K562 (cell line): Measurements from ENCODE around the gene TAF12. TPM values are rescaled to one million over a fixed set of nuclear protein-coding genes. Genes with fewer than 3 reads are reported as not detected.

Source experiments
- COPS2 ChIP-seq: fragments of 450-650 bp; conservative IDR thresholded peaks from 2 replicates; pipeline ENCODE4 v1.6.1; 2016; ENCODE audit warnings: mild to moderate bottlenecking, moderate library complexity
- EGR1 ChIP-seq: fragments of 450-650 bp; conservative IDR thresholded peaks from 2 replicates; pipeline ENCODE4 v1.6.1; 2017; ENCODE audit warnings: mild to moderate bottlenecking
- EZH2 ChIP-seq: IDR thresholded peaks from 2 replicates; pipeline ENCODE4 v1.6.1; 2012; ENCODE audit warnings: low read depth, mild to moderate bottlenecking, inconsistent platforms, low read length, borderline replicate concordance
- FIP1L1 ChIP-seq: fragments of 200-400 bp; formaldehyde crosslinking; IDR thresholded peaks from 2 replicates; pipeline ENCODE4 v1.6.1; 2018; ENCODE audit warnings: mild to moderate bottlenecking, low read depth, low read length; ENCODE audit not compliant: poor library complexity, severe bottlenecking
- GATA2 ChIP-seq: sonication (generic); formaldehyde crosslinking; IDR thresholded peaks from 2 replicates; pipeline ENCODE4 v1.4.0; 2020; ENCODE audit warnings: mild to moderate bottlenecking, missing genetic modification reagents
- JUN ChIP-seq, 2 experiments: sonication (generic) in 1 of 2; formaldehyde crosslinking in 1 of 2; IDR thresholded peaks; 2 replicates each; pipeline versions ENCODE4 v1.6.1 to v1.8.0; 2012 to 2022; ENCODE audit warnings: borderline replicate concordance in 2 of 2, mild to moderate bottlenecking in 2 of 2, improper control_type of control experiment in 1 of 2, low read depth in 1 of 2, low read length in 1 of 2, missing genetic modification reagents in 1 of 2
- KLF6 ChIP-seq: fragments of 250-450 bp; sonication (Bioruptor Pico); IDR thresholded peaks from 2 replicates; pipeline ENCODE4 v1.4.0; 2020; ENCODE audit warnings: mild to moderate bottlenecking, moderate library complexity, borderline replicate concordance
- MTF1 ChIP-seq: fragments of 250-450 bp; sonication (Bioruptor Pico); IDR thresholded peaks from 2 replicates; pipeline ENCODE4 v1.9.0; 2021; ENCODE audit warnings: moderate library complexity, mild to moderate bottlenecking, inconsistent platforms, borderline replicate concordance
- NCOA6 ChIP-seq: fragments of 450-650 bp; IDR thresholded peaks from 2 replicates; pipeline ENCODE4 v1.6.1; 2017; ENCODE audit warnings: mild to moderate bottlenecking
- POLR3G ChIP-seq: IDR thresholded peaks from 2 replicates; pipeline ENCODE4 v1.6.1; 2011; ENCODE audit not compliant: insufficient read length, insufficient replicate concordance; ENCODE audit errors: extremely low read depth
- SIRT6 ChIP-seq: IDR thresholded peaks from one replicate; pipeline ENCODE4 v1.6.1; 2012; ENCODE audit warnings: low read depth, mild to moderate bottlenecking, control low read depth, inconsistent platforms, low read length, moderate library complexity
- SRF ChIP-seq, 2 experiments: fragments of 250-450, 450-650 bp in 1 of 2; sonication (Bioruptor Pico) in 1 of 2; sonication (generic) in 1 of 2; formaldehyde crosslinking; IDR thresholded peaks; 2 replicates each; pipeline versions ENCODE4 v1.5.0 to v1.5.1; 2020 to 2022; ENCODE audit warnings: mild to moderate bottlenecking in 1 of 2, missing genetic modification reagents in 1 of 2
- WHSC1 ChIP-seq: IDR thresholded peaks from one replicate; pipeline ENCODE4 v1.6.1; 2012; ENCODE audit warnings: low read length, control low read depth, inconsistent platforms
- ZC3H4 ChIP-seq: sonication (generic); formaldehyde crosslinking; IDR thresholded peaks from 2 replicates; pipeline ENCODE4 v1.9.0; 2021; ENCODE audit warnings: missing genetic modification reagents, borderline replicate concordance
- ZNF165 ChIP-seq: fragments of 250-450 bp; sonication (Bioruptor Pico); IDR thresholded peaks from 2 replicates; pipeline ENCODE4 v1.4.0; 2020; ENCODE audit warnings: borderline replicate concordance
- ZNF224 ChIP-seq: sonication (generic); formaldehyde crosslinking; IDR thresholded peaks from 2 replicates; pipeline ENCODE4 v1.8.0; 2022; ENCODE audit warnings: mild to moderate bottlenecking, missing genetic modification reagents
- ZNF23 ChIP-seq: fragments of 250-450 bp; sonication (Bioruptor Pico); IDR thresholded peaks from 2 replicates; pipeline ENCODE4 v1.4.0; 2020; ENCODE audit warnings: mild to moderate bottlenecking
- ZNF436 ChIP-seq: fragments of 250-450, 450-650 bp; sonication (Bioruptor Pico); formaldehyde crosslinking; IDR thresholded peaks from 2 replicates; pipeline ENCODE4 v1.7.0; 2020; ENCODE audit warnings: mild to moderate bottlenecking
- polyA plus RNA-seq, 8 experiments: library from polyadenylated mRNA; depleted of rRNA in 4 of 8; stranded (reverse) in 5 of 8; unstranded in 3 of 8; fragments of >200 nt; fragmentation: Nextera tagmentation in 2 of 8; fragmentation: Illumina TruSeq in 1 of 8; extraction: Ambion mirVana in 2 of 8; extraction: Trizol in 1 of 8; gene quantifications; 2 replicates each; pipeline versions ENCODE4 v1.2.1 to v1.2.3, GENCODE V29; 2011 to 2014; ENCODE audit warnings: inconsistent platforms in 1 of 8, missing spikeins in 1 of 8
- total RNA-seq, 7 experiments: library from RNA; depleted of rRNA in 6 of 7; stranded (reverse); fragments of >200 nt in 6 of 7; fragmentation: Illumina TruSeq in 2 of 7; extraction: Trizol in 2 of 7; gene quantifications; 2 replicates each; pipeline versions ENCODE4 v1.2.1 to v1.2.3, GENCODE V29; 2011 to 2021; ENCODE audit warnings: low replicate concordance in 1 of 7
- TF ChIP-seq, protein P1 (sequence below): fragments of 450-650 bp; IDR thresholded peaks from 2 replicates; pipeline ENCODE4 v1.6.1; 2018; ENCODE audit not compliant: partially characterized antibody
- TF ChIP-seq, protein P2 (sequence below): fragments of 150-350 bp; conservative IDR thresholded peaks from 2 replicates; pipeline ENCODE4 v1.6.1; 2014; ENCODE audit warnings: low read length
- TF ChIP-seq, protein P3 (sequence below): IDR thresholded peaks from 2 replicates; pipeline ENCODE4 v1.6.1; 2011; ENCODE audit not compliant: insufficient read length; ENCODE audit errors: extremely low read depth

Gene TAF12
- total and polyA plus RNA-seq, 9 of the 15 experiments (the other 6 are each of a cell fraction or from before 2014, with no cell fraction given): 31.6 to 89.0 (median 50.5) TPM

DNA sequence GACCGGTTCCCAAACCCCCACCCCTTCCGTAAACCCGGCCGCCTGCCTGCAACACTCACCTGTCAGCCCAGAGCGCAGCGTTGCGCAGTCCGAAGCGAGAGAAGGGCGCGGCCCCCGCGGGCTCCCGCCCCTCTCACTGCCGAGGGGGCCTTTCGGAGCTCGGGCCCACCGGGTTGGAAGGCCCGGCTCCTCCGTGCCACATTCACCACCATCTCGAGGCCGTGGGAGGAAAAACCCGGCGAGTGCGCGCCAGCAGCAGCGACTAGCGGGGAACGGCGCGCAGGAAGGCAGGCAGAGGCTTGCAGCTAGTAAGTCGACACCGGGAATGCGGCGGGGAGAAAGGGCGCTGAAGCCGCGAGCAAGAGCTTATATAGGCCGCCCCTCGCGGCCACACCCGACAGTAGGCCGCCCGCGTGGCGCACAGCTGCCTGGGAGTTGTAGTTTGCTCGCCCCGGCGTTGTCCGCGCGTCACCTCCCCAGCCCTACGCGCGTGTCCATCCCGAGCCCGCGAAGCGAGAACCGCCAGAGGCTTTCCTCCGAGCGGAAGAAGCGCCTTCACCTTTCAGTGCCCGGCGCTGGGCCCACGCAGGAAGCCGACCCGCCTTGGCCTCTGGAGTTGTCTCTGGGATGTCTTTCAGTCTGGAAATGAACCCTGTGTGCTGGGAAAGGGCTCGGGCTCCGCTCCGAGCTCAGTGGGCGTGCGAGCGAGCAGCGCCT lies 61.2 kb downstream of the TAF12 start (continued):
- TF ChIP-seq, protein P1, sequence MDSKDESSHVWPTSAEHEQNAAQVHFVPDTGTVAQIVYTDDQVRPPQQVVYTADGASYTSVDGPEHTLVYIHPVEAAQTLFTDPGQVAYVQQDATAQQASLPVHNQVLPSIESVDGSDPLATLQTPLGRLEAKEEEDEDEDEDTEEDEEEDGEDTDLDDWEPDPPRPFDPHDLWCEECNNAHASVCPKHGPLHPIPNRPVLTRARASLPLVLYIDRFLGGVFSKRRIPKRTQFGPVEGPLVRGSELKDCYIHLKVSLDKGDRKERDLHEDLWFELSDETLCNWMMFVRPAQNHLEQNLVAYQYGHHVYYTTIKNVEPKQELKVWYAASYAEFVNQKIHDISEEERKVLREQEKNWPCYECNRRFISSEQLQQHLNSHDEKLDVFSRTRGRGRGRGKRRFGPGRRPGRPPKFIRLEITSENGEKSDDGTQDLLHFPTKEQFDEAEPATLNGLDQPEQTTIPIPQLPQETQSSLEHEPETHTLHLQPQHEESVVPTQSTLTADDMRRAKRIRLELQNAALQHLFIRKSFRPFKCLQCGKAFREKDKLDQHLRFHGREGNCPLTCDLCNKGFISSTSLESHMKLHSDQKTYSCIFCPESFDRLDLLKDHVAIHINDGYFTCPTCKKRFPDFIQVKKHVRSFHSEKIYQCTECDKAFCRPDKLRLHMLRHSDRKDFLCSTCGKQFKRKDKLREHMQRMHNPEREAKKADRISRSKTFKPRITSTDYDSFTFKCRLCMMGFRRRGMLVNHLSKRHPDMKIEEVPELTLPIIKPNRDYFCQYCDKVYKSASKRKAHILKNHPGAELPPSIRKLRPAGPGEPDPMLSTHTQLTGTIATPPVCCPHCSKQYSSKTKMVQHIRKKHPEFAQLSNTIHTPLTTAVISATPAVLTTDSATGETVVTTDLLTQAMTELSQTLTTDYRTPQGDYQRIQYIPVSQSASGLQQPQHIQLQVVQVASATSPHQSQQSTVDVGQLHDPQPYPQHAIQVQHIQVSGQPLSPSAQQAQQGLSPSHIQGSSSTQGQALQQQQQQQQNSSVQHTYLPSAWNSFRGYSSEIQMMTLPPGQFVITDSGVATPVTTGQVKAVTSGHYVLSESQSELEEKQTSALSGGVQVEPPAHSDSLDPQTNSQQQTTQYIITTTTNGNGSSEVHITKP: peak; percentile 56
- TF ChIP-seq EZH2 (no peak), ZNF224 (CRISPR knock-in tag) (peak; percentile 70; the same call in 1 of the 2 replicates), SIRT6 (no peak), MTF1 (CRISPR knock-in tag) (no peak), POLR3G (no peak), ZNF23 (CRISPR knock-in tag) (no peak), EGR1 (peak; percentile 64), COPS2 (no peak), ZNF165 (CRISPR knock-in tag) (peak; percentile 44; the same call in 1 of the 2 replicates), WHSC1 (no peak), SRF (CRISPR knock-in tag; IDR thresholded peaks at IDR 0.05) (peak in 1 of 2 experiments; percentile 62; a peak in 3 of 4 replicates), GATA2 (CRISPR knock-in tag) (no peak), FIP1L1 (peak; percentile 100), JUN (IDR thresholded peaks at IDR 0.05; ENCODE audit: borderline replicate concordance, low read depth, low read length) (peak; percentile 85; the same call in 1 of the 2 replicates), JUN (CRISPR knock-in tag; IDR thresholded peaks at IDR 0.05; ENCODE audit: borderline replicate concordance) (no peak), KLF6 (CRISPR knock-in tag) (peak; percentile 90), ZC3H4 (CRISPR knock-in tag) (no peak), NCOA6 (no peak), ZNF436 (CRISPR knock-in tag) (peak; percentile 69)
- TF ChIP-seq, protein P2, sequence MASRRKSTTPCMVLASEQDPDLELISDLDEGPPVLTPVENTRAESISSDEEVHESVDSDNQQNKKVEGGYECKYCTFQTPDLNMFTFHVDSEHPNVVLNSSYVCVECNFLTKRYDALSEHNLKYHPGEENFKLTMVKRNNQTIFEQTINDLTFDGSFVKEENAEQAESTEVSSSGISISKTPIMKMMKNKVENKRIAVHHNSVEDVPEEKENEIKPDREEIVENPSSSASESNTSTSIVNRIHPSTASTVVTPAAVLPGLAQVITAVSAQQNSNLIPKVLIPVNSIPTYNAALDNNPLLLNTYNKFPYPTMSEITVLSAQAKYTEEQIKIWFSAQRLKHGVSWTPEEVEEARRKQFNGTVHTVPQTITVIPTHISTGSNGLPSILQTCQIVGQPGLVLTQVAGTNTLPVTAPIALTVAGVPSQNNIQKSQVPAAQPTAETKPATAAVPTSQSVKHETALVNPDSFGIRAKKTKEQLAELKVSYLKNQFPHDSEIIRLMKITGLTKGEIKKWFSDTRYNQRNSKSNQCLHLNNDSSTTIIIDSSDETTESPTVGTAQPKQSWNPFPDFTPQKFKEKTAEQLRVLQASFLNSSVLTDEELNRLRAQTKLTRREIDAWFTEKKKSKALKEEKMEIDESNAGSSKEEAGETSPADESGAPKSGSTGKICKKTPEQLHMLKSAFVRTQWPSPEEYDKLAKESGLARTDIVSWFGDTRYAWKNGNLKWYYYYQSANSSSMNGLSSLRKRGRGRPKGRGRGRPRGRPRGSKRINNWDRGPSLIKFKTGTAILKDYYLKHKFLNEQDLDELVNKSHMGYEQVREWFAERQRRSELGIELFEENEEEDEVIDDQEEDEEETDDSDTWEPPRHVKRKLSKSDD: 0 out of 2 replicates have a peak, but pooled peaks have one; percentile 44
- TF ChIP-seq, protein P3, sequence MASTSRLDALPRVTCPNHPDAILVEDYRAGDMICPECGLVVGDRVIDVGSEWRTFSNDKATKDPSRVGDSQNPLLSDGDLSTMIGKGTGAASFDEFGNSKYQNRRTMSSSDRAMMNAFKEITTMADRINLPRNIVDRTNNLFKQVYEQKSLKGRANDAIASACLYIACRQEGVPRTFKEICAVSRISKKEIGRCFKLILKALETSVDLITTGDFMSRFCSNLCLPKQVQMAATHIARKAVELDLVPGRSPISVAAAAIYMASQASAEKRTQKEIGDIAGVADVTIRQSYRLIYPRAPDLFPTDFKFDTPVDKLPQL: peak; percentile 98
